ENCODE measurements around the gene SERPINB7. TPM values are rescaled to one million over a fixed set of nuclear protein-coding genes. Genes with fewer than 3 reads are reported as not detected.

SERPINB7 gene
- total RNA-seq, 2 experiments from 2014 or later = not detected

DNA sequence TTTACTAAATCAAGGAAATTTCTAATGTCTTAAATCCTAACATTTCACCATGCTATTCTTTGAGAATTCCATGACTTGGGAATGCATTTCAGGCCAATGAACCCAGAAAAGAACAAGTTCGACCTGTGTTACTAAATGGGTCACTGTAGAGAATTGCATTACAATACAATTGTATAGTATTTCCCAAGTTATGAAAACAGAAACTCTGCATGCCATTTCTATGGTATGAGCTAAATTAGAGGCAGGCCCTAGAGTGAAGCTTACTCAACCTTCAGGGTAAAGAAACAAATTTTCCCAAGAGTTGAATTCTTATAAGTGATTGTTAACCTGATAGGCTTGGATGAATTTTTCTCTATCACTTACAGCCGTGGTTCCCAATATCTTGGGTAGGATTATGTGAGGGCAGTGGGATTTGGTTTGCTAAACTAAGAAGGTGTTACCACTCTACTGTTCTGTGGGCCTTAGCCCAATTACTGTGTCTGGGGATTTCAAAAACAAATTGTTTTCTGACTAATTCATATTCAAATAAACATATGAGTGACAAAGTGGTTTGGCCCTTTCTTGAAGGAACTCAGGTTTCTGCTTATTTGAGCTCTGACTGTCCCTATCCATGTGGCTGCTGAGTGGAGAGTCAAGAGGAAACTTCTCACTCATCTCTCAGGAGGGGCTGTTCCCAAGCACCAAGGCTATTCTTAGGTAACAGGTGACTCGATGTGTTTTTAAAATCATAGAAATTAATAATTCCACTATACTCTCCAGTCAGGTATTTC, 11.2 kb upstream of the SERPINB7 start:
- POLR2A ChIA-PET = no interaction called here
- no peak overlapping the region for H3K4me3 Mint-ChIP-seq
- H3K27ac Mint-ChIP-seq = no peak overlapping the region
- H3K4me1 Mint-ChIP-seq = no peaks in the 10 kb centered on the region
- H3K27me3 Mint-ChIP-seq = peaks cover 7% of the 10 kb centered on the region
- H3K36me3 Mint-ChIP-seq = no peaks in the 10 kb centered on the region
- peaks cover 13% of the 10 kb centered on the region for H3K9me3 Mint-ChIP-seq
- ATAC-seq (ENCODE audit: low read depth) (no peak), DNase-seq (no peak)

DNA sequence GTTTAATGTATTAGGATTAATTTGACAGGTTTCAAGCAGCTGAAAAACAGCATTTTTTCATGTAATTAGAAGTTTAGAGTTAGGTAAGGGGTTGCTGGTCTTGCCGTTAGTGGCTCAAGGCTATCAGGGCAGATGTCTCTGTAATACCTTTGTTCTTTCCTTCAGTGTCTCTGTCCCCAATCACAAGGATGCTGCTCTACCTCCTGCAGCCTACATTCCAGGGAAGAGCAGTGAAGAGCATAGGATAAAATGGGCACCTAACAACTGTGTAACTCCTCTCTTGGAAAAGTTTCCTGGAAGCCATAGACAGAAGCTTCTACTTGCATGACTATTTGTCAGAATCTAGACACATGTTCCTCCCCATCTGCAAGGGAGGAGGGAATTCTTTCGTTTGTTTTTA, 9.4 kb upstream of the SERPINB7 start:
- no peak for ATAC-seq (ENCODE audit: low read depth)
- H3K4me3 Mint-ChIP-seq = no peak overlapping the region

DNA sequence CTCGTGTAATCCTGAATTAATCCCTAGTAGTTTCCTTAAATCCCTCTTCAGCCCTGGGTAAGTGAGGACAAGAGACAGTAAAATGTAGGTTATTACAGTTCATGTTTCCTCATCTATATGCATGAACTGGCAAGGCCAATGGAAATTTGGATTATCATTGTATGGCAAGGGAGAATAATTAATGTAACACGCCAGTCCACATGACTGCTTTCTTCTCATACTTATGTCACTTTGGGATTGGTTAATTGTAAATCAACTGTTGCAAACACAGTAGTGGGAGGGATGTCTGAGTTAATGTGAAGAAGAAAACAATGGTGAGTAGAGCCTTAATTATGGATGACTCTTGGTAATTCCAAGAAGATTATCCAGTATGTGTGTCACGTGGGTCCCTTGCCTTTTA, 1.7 kb upstream of the SERPINB7 start:
- H3K9me3 Mint-ChIP-seq = no peaks in the 10 kb centered on the region
- DNase-seq (no peak), ATAC-seq (ENCODE audit: low read depth) (no peak)
- H3K27me3 Mint-ChIP-seq = peaks cover 11% of the 10 kb centered on the region
- no peaks in the 10 kb centered on the region for H3K4me1 Mint-ChIP-seq
- no peak overlapping the region for H3K27ac Mint-ChIP-seq
- H3K36me3 Mint-ChIP-seq = no peaks in the 10 kb centered on the region
- no peak overlapping the region for H3K4me3 Mint-ChIP-seq
- POLR2A ChIA-PET = no interaction called here

More for the DNA sequence above, 9.4 kb upstream of the SERPINB7 start:
- Mint-ChIP-seq H3K9me3 (peaks cover 4% of the 10 kb centered on the region), H3K4me1 (no peaks in the 10 kb centered on the region), H3K27ac (no peak overlapping the region), H3K36me3 (no peaks in the 10 kb centered on the region), H3K27me3 (peaks cover 12% of the 10 kb centered on the region)
- no peak for DNase-seq
- POLR2A ChIA-PET = no interaction called here

DNA sequence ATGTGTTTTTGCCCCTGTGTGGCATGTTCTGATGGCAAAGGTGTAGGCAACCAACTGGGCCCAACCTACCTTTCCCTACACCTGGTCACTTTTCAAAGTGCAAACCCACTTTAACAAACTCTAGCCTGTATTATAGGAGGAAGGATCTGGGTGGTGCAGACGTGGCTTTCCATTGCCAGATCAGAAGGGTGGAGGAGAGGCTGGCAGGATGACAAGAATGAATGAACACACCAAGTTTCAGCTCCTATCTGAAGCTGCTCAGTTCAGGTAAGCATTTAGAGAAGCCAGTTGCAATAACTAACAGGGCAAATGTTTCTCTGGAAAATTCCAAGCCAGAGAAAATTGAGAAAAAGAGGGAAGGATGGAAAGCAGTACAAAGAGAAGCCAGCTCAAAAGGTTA, 707 bp upstream of the SERPINB7 start:
- ATAC-seq (ENCODE audit: low read depth) (no peak), DNase-seq (no peak)
- Mint-ChIP-seq H3K4me3 (no peak overlapping the region), H3K27me3 (peaks cover 12% of the 10 kb centered on the region), H3K36me3 (no peaks in the 10 kb centered on the region), H3K27ac (no peak overlapping the region), H3K9me3 (no peaks in the 10 kb centered on the region), H3K4me1 (no peaks in the 10 kb centered on the region)
- POLR2A ChIA-PET = no interaction called here

DNA sequence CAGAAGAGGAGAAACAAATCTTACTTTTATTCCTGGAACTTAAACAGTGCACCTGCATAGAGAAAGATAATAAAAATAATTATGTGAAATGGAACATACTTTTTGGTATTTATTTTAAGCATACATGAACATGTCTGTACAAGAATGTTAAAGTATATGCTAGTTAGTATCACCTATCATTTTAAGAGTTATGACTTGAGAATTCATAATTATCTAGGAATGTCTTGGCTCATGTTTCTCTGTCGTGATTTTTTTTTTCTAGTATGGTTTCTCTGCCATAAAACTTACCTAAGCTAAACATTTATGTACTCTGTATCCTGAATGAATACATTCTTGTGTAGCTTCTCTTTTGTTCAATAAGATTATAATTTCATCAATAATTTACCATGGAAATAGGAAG, 4.2 kb downstream of the SERPINB7 start:
- Mint-ChIP-seq H3K4me3 (no peak overlapping the region), H3K27ac (no peak overlapping the region), H3K27me3 (peaks cover 5% of the 10 kb centered on the region), H3K36me3 (no peaks in the 10 kb centered on the region), H3K4me1 (no peaks in the 10 kb centered on the region), H3K9me3 (no peaks in the 10 kb centered on the region)
- DNase-seq = no peak
- no peak for ATAC-seq (ENCODE audit: low read depth)
- POLR2A ChIA-PET = no interaction called here

DNA sequence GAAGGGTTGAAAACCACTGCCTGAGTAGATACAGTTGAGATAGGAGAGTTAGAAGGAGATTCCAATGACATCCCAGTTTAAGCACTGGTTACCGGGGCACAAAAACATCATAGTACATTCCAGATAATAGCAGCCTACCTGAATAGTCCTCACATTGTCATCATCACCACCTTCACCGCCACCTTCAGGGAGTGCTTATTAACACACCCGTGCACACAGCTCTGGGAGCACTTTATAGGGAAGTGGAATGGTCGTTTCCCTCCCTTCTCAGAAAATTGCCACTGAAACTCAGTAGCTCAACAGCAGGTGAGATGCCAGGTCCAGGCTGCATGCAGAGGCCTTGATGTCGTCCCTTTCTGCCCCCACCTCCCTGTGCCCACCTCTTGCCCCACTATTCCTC, 8.2 kb downstream of the SERPINB7 start:
- no peaks in the 10 kb centered on the region for H3K36me3 Mint-ChIP-seq
- H3K27ac Mint-ChIP-seq = no peak overlapping the region
- no peak for DNase-seq
- H3K27me3 Mint-ChIP-seq = peaks cover 2% of the 10 kb centered on the region
- POLR2A ChIA-PET = no interaction called here
- no peak overlapping the region for H3K4me3 Mint-ChIP-seq
- H3K4me1 Mint-ChIP-seq = peaks cover 2% of the 10 kb centered on the region
- H3K9me3 Mint-ChIP-seq = no peaks in the 10 kb centered on the region
- no peak for ATAC-seq (ENCODE audit: low read depth)

DNA sequence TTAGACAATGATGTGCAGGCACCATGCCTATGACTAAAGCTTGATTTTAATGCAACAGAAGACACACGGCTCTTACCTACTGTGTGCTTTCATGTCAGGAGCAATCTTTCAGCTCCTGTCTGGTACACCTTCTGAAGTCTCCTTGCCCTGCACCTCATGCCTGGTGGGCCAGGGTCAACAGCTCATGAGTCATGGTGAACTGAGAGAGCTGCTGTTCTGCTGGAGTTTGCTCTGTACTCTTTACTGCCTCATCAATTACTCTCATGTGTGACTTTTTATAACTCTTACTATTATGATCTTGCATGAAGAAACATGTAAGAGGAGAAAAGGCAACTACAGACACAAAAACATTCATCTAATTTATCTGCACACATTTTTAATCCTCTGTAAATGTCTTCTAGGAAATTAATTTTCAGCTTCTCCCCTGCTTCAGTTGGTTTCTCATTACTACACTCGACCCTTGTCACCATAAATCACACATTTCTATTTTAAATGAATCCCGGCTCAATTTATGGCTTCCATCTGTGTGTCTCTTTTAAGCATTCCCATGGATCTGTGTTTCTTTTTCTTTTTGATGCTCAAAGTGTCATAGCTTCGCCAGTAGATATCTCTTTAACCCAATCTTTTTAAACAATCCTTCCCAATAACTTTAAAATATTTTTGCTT, 9.7 kb downstream of the SERPINB7 start:
- POLR2A ChIA-PET = no interaction called here
- Mint-ChIP-seq H3K9me3 (no peaks in the 10 kb centered on the region), H3K36me3 (no peaks in the 10 kb centered on the region), H3K4me1 (peaks cover 5% of the 10 kb centered on the region), H3K27me3 (no peaks in the 10 kb centered on the region), H3K4me3 (no peak overlapping the region), H3K27ac (no peak overlapping the region)
- DNase-seq (no peak), ATAC-seq (ENCODE audit: low read depth) (no peak)

DNA sequence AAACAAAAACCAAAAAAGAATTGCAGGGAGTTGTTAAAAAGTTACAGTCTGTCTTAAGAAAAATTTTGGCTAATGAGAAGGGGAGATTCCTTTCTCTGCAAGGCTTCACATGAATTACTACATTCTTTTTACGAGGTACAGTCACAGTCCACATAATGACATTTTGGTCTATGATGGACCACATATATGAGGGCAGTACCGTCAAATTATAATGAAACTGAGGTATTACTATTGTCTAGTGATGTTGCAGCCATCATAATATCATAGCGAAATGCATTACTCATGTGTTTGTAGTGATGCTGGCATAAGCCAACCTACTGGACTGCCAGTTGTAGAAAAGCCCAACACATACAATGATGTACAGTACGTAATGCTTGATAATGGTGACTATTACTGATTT, 12.5 kb downstream of the SERPINB7 start:
- Mint-ChIP-seq H3K27me3 (peaks cover 4% of the 10 kb centered on the region), H3K27ac (no peak overlapping the region), H3K36me3 (no peaks in the 10 kb centered on the region), H3K4me1 (peaks cover 5% of the 10 kb centered on the region), H3K4me3 (no peak overlapping the region), H3K9me3 (peaks cover 1% of the 10 kb centered on the region)
- DNase-seq (no peak), ATAC-seq (ENCODE audit: low read depth) (no peak)
- POLR2A ChIA-PET = no interaction called here

DNA sequence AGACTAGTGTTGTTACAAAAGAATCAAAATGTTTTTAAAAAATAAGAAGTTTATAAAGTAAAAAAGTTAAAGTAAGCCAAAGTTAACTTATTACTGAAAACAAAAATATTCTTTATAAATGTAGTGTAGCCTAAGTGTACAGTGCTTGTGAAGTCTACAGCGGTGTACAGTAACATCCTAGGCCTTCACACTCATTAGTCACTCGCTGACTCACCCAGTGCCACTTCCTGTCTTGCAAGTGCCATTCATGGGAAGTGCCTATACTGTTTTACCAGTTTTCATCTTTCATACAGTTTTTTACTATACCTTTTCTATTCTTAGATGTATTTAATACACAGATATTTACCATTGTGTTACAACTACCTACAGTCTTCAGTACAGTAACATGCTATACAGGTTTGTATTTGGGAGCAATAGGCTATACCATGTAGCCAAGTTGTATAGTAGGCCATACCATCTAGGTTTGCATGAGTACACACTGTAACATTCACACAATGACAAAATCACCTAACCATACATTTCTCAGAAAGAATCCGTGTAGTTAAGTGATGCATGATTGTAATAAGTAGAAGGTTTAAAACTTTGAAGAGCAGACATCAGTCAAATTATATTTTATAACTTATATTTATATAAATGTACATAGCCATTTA, 13.4 kb downstream of the SERPINB7 start:
- POLR2A ChIA-PET = no interaction called here
- Mint-ChIP-seq H3K27ac (no peak overlapping the region), H3K9me3 (peaks cover 1% of the 10 kb centered on the region)

DNA sequence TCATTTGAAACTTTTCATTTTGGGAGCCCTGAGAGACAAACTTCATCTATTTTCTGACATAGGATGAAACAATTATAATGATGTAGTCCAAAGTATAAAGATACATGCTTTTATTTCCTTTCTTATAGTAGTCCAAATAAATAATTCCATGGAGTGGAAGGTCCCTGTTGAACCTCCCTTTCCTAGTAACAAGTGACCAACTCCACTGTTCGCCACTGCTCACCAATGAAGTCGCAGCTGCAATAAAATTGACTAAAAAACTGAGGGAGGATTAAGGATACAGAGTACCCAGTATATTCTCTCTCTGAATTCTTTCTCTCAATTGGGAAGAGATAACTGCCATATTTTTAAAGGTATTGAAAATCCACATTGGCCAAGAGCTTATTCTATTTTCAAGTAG, 14.1 kb downstream of the SERPINB7 start:
- Mint-ChIP-seq H3K27ac (no peak overlapping the region), H3K4me1 (peaks cover 5% of the 10 kb centered on the region), H3K4me3 (no peak overlapping the region), H3K27me3 (peaks cover 4% of the 10 kb centered on the region), H3K36me3 (no peaks in the 10 kb centered on the region), H3K9me3 (peaks cover 1% of the 10 kb centered on the region)
- POLR2A ChIA-PET = no interaction called here
- no peak for ATAC-seq (ENCODE audit: low read depth)
- DNase-seq = no peak

More for the DNA sequence above, 13.4 kb downstream of the SERPINB7 start:
- no peak overlapping the region for H3K4me3 Mint-ChIP-seq
- DNase-seq (no peak), ATAC-seq (ENCODE audit: low read depth) (peak; percentile 89)
- peaks cover 4% of the 10 kb centered on the region for H3K27me3 Mint-ChIP-seq
- H3K4me1 Mint-ChIP-seq = peaks cover 5% of the 10 kb centered on the region
- H3K36me3 Mint-ChIP-seq = no peaks in the 10 kb centered on the region

DNA sequence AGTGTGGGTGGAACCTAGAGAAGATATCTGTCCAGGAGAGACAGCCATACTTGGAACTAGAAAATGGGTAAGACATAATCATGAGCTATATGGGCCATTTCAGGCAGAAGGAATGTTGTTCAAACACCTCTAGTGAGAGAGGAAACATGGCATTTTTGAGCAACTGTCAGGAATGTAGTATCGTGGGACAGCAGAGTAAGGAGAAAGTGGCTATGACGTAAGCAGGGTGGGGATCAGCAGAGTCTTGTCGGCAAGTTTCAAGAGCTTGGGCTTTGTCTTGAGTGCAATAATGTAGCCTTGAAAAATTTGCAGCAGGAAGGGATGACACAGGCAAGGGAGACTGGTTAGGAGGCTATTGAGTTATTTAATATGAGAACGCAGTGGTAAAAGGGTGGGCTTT, 20.4 kb downstream of the SERPINB7 start:
- DNase-seq (no peak), ATAC-seq (ENCODE audit: low read depth) (no peak)
- Mint-ChIP-seq H3K36me3 (no peaks in the 10 kb centered on the region), H3K4me3 (no peak overlapping the region), H3K27me3 (peaks cover 9% of the 10 kb centered on the region), H3K9me3 (peaks cover 1% of the 10 kb centered on the region), H3K4me1 (no peaks in the 10 kb centered on the region), H3K27ac (no peak overlapping the region)
- POLR2A ChIA-PET = no interaction called here

DNA sequence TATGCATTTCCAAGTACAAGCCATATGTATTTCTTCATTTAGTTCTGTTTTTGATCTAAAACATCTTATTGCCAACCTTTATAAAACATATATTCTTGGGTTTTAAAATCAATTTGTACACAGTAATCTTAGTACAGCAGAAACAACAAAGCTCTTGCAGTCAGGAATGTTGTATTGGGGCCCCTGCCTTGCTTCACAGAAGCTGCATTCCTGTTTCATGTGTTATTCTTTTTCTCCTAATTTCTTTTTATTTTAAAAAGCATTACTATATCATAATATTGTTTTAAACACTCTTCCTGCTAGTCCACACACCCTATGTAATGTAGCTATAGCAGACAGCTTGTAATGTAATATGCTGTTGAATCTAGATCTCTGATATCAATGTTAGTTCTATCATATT, 24.0 kb downstream of the SERPINB7 start:
- Mint-ChIP-seq H3K9me3 (no peaks in the 10 kb centered on the region), H3K4me3 (no peak overlapping the region), H3K36me3 (no peaks in the 10 kb centered on the region), H3K27me3 (peaks cover 5% of the 10 kb centered on the region), H3K27ac (no peak overlapping the region), H3K4me1 (no peaks in the 10 kb centered on the region)
- no peak for DNase-seq
- ATAC-seq (ENCODE audit: low read depth) = no peak
- POLR2A ChIA-PET = no interaction called here

DNA sequence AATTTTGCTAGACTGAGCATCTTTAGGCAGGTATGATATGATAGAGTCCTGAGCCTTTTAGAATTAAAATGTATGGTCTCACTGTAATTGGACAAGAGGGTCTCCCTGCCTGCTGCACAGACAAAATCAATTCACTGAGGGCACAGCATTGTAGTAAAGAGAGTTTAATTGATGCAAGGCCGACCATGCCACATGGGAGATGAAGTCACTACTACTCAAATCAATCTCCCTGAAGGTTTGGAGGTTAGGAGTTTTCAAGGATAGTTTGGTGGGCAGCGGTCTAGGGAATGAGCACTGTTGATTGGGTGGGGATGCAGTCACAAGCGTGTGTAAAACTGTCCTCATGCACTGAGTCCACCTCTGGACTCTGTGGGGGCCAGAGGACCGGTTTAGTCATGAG, 26.1 kb downstream of the SERPINB7 start:
- Mint-ChIP-seq H3K36me3 (no peaks in the 10 kb centered on the region), H3K4me1 (no peaks in the 10 kb centered on the region), H3K27me3 (peaks cover 4% of the 10 kb centered on the region), H3K9me3 (no peaks in the 10 kb centered on the region), H3K27ac (no peak overlapping the region), H3K4me3 (no peak overlapping the region)
- DNase-seq (no peak), ATAC-seq (ENCODE audit: low read depth) (no peak)
- POLR2A ChIA-PET = no interaction called here

DNA sequence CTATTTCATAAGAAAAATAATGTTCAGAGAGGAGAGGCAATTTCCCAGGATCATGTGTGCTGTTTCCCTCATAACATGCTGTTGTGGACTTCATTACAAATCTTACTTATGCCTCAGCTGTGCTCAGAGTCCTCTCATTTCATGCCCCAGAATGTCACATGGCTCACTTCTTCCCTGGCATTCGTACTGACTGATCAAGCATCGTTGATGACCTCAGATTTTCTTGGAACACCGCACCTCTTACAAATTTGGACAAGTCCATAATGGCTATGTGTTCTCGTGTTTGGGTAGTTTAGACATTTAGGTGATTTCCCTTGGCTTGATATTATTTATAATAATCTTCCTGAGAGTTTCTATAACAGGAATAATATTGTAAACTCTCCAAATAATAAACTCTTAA, 32.9 kb downstream of the SERPINB7 start:
- Mint-ChIP-seq H3K27ac (no peak overlapping the region), H3K4me1 (no peaks in the 10 kb centered on the region), H3K9me3 (no peaks in the 10 kb centered on the region), H3K4me3 (no peak overlapping the region), H3K27me3 (peaks cover 11% of the 10 kb centered on the region), H3K36me3 (no peaks in the 10 kb centered on the region)
- DNase-seq (no peak), ATAC-seq (ENCODE audit: low read depth) (no peak)
- POLR2A ChIA-PET = no interaction called here

Measured in activated naive CD8-positive, alpha-beta T cell treated with anti-CD3 and anti-CD28 coated beads, Interleukin-2, amount 10 ng/mL, durations not matched to agents 7 days and 5 days (primary cell).